HL-60 (cell line): ENCODE measurements around the gene CNTN1.

Source experiments
- CTCF ChIP-seq: IDR thresholded peaks from one replicate; pipeline ENCODE4 v1.5.1; 2011; ENCODE audit warnings: low read length, control low read depth, inconsistent platforms; ENCODE audit not compliant: insufficient read depth
- GABPA ChIP-seq: IDR thresholded peaks from 2 replicates; pipeline ENCODE4 v1.6.1; 2012; ENCODE audit warnings: low read depth
- POLR2AphosphoS5 ChIP-seq: IDR thresholded peaks from 2 replicates; pipeline ENCODE4 v1.6.1; 2012; ENCODE audit warnings: low read depth
- REST ChIP-seq: IDR thresholded peaks from 2 replicates; pipeline ENCODE4 v1.6.1; 2012; ENCODE audit warnings: low read depth; ENCODE audit not compliant: insufficient replicate concordance
- SPI1 ChIP-seq: IDR thresholded peaks from 2 replicates; pipeline ENCODE4 v1.6.1; 2012; ENCODE audit warnings: low read depth, mild to moderate bottlenecking, borderline replicate concordance

GRCh38 chr12:41045509-41045908 lies 353.3 kb downstream of the CNTN1 start:
- TF ChIP-seq CTCF, result no peak
- no peak for TF ChIP-seq REST
- no peak for TF ChIP-seq POLR2AphosphoS5
- TF ChIP-seq GABPA, result no peak
- TF ChIP-seq SPI1, result no peak
